ENCODE measurements around the gene RAP1GAP2. TPM values are rescaled to one million over a fixed set of nuclear protein-coding genes. Genes with fewer than 3 reads are reported as not detected.

RAP1GAP2 gene
- polyA plus RNA-seq, 3 donors: 1.5 to 48.4 (median 6.1) TPM

DNA sequence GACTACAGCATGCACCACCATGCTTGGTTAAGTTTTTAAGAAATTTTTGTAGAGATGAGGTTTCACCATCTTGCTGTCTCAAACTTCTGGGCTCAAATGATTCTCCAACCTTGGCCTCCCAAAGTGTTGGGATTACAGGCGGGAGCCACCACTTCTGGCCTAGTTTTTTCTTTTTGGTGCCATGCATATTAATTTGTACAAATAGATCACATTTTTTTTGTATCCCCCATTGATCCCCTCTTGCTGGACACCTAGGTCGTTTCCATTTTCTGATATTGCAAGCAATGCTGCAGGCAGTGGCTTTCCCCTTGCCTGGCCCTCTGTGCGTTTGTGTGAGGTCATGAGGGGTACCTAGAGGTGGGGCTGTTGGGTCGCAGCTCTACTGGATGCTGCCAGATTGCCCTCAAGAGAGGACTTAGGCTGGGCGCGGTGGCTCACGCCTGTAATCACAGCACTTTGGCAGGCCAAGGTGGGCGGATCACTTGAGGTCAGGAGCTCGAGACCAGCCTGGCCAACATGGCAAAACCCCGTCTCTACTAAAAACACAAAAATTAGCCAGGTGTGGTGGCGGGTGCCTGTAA is 23.8 kb downstream of the RAP1GAP2 start:
- Histone ChIP-seq H2AFZ (ENCODE audit: insufficient read depth, low read depth, low read length, poor library complexity, severe bottlenecking) (no peak overlapping the region), H3K4me2 (replicated peaks; ENCODE audit: extremely low read depth, low read length, poor library complexity, severe bottlenecking) (no peak overlapping the region), H3K36me3 (replicated peaks in 1 of 2; ENCODE audit: control insufficient read depth in 1 of 2, insufficient read depth in 2 of 2, low read length in 2 of 2) (peaks cover 15 to 17% of the 10 kb centered on the region in 2 donors), H3K9me3 (replicated peaks in 1 of 2; ENCODE audit: control insufficient read depth in 1 of 2, insufficient read depth in 1 of 2, low read length in 2 of 2) (no peaks in the 10 kb centered on the region), H3K27ac (ENCODE audit: low read depth in 1 of 2, low read length in 2 of 2) (no peak overlapping the region), H3K4me1 (ENCODE audit: control insufficient read depth in 1 of 2, insufficient read depth in 2 of 2, low read length in 2 of 2) (peaks cover 24 to 35% of the 10 kb centered on the region in 2 donors), H3K4me3 (replicated peaks in 1 of 3; ENCODE audit: low read depth in 2 of 3, low read length in 3 of 3) (no peak overlapping the region), H3K9ac (ENCODE audit: insufficient read depth, low read length, poor library complexity, severe bottlenecking) (no peak overlapping the region), H3K27me3 (ENCODE audit: control insufficient read depth in 2 of 2, insufficient read depth in 2 of 2, low read length in 2 of 2) (no peaks in the 10 kb centered on the region), H3K79me2 (ENCODE audit: insufficient read depth, low read length) (peaks cover 79% of the 10 kb centered on the region), H4K20me1 (ENCODE audit: insufficient read depth, low read length) (peaks cover 89% of the 10 kb centered on the region)
- no peak overlapping the region for H3K4me3 Mint-ChIP-seq
- H3K4me1 Mint-ChIP-seq: peaks cover 48% of the 10 kb centered on the region
- TF ChIP-seq, protein P1, sequence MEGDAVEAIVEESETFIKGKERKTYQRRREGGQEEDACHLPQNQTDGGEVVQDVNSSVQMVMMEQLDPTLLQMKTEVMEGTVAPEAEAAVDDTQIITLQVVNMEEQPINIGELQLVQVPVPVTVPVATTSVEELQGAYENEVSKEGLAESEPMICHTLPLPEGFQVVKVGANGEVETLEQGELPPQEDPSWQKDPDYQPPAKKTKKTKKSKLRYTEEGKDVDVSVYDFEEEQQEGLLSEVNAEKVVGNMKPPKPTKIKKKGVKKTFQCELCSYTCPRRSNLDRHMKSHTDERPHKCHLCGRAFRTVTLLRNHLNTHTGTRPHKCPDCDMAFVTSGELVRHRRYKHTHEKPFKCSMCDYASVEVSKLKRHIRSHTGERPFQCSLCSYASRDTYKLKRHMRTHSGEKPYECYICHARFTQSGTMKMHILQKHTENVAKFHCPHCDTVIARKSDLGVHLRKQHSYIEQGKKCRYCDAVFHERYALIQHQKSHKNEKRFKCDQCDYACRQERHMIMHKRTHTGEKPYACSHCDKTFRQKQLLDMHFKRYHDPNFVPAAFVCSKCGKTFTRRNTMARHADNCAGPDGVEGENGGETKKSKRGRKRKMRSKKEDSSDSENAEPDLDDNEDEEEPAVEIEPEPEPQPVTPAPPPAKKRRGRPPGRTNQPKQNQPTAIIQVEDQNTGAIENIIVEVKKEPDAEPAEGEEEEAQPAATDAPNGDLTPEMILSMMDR (IDR thresholded peaks at IDR 0.05): no peak
- 96% methylated on average over 8 of the region's 11 CpGs for WGBS (ENCODE audit: insufficient coverage)
- H3K36me3 Mint-ChIP-seq: peaks cover 23 to 50% of the 10 kb centered on the region in 2 donors
- intact Hi-C loops (cut with micrococcal nuclease): no loop called here
- H3K9me3 Mint-ChIP-seq: no peaks in the 10 kb centered on the region
- no peak for DNase-seq
- H3K27me3 Mint-ChIP-seq (ENCODE audit: low read depth in 3 of 3): peaks cover 0 to 2% (median 1%) of the 10 kb centered on the region in 3 donors
- H3K27ac Mint-ChIP-seq: no peak overlapping the region

DNA sequence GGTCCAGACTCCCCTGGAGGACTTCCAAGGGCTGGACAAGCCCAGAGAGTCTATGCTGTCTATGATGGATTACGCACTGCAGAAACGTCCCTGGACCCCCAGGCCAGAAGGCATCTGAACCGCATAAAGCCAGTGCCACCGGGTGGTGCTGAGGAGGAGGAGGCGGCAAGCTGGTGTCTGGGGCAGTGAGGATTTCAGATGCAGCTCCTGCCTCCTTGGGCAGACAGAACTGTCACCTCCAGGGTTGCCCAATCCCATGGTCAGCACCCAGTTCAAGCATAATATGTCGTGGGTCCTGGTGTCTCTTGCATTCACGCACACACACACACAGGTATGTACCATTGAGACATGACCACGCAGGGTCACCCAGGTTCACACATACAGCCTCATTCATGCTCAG is 25.6 kb downstream of the RAP1GAP2 start:
- Histone ChIP-seq H2AFZ (ENCODE audit: insufficient read depth, low read depth, low read length, poor library complexity, severe bottlenecking) (no peak overlapping the region), H3K4me1 (ENCODE audit: control insufficient read depth in 1 of 2, insufficient read depth in 2 of 2, low read length in 2 of 2) (peaks cover 20 to 37% of the 10 kb centered on the region in 2 donors), H3K36me3 (replicated peaks in 1 of 2; ENCODE audit: control insufficient read depth in 1 of 2, insufficient read depth in 2 of 2, low read length in 2 of 2) (peaks cover 15 to 17% of the 10 kb centered on the region in 2 donors), H3K4me3 (replicated peaks in 1 of 3; ENCODE audit: low read depth in 2 of 3, low read length in 3 of 3) (no peak overlapping the region), H3K27ac (ENCODE audit: low read depth in 1 of 2, low read length in 2 of 2) (no peak overlapping the region), H3K4me2 (replicated peaks; ENCODE audit: extremely low read depth, low read length, poor library complexity, severe bottlenecking) (no peak overlapping the region), H4K20me1 (ENCODE audit: insufficient read depth, low read length) (peaks cover 89% of the 10 kb centered on the region), H3K9ac (ENCODE audit: insufficient read depth, low read length, poor library complexity, severe bottlenecking) (no peak overlapping the region), H3K79me2 (ENCODE audit: insufficient read depth, low read length) (peaks cover 77% of the 10 kb centered on the region), H3K9me3 (replicated peaks in 1 of 2; ENCODE audit: control insufficient read depth in 1 of 2, insufficient read depth in 1 of 2, low read length in 2 of 2) (no peaks in the 10 kb centered on the region), H3K27me3 (ENCODE audit: control insufficient read depth in 2 of 2, insufficient read depth in 2 of 2, low read length in 2 of 2) (no peaks in the 10 kb centered on the region)
- intact Hi-C loops (cut with micrococcal nuclease): no loop called here
- TF ChIP-seq, protein P1 (IDR thresholded peaks at IDR 0.05): no peak
- Mint-ChIP-seq H3K27me3 (ENCODE audit: low read depth in 3 of 3) (peaks cover 0 to 2% (median 1%) of the 10 kb centered on the region in 3 donors), H3K27ac (peak overlapping the region in 1 of 7 donors; percentile 26), H3K36me3 (peaks cover 24 to 49% of the 10 kb centered on the region in 2 donors), H3K4me3 (no peak overlapping the region), H3K4me1 (peaks cover 57% of the 10 kb centered on the region), H3K9me3 (peaks cover 0 to 1% (median 0%) of the 10 kb centered on the region in 7 donors)
- WGBS (ENCODE audit: insufficient coverage): 71% methylated on average over 8 of the region's 8 CpGs
- no peak for DNase-seq

All from CD14-positive monocyte (primary cell).